ENCODE measurements around the gene PRR14.

The PRR14 gene

DNA sequence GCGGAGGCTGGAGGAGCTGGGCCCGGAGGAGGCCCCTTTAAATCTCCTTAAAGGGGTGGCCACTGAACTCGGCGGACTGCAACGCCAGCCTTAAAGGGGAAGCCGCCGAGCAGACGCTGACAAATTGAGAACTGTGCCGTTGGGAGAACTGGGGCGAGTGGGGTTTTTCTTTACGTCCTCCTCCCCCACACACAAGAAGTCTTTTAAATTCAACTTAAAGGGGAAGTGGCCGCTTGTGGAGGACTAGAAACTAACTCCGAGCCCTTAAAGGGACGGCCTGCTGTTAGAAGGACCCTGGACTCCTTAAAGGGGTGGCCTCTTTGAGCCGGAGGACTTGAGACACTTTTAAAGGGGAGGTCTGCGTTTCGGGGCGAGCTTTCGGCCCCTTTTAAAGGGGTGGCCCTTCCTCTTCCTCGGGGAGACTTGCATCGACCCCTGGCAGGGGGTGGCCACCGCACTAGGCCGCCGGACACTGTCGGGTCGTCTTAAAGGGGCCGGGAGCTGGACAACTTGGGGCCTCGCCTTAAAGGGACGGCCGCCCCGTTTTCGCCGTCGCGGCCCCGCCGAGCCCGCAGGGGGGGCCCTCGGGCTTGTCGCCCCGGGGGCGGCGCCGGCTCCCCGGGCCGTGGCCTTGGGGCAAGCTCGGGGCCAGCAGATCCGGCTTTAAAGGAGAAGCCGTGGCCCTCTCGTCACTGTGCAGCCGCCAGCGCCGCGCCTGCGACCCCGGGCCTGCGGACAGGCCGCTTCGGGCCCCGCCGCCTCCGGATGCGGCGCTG is 8.2 kb downstream of the PRR14 start:
- peak; percentile 87 to 93 for DNase-seq
- Histone ChIP-seq H3K36me3 (peaks cover 40 to 60% (median 58%) of the 10 kb centered on the region in 3 donors), H3K27ac (peak overlapping the region; percentile 97 to 99), H3K9me3 (no peaks in the 10 kb centered on the region), H3K4me3 (peak overlapping the region; percentile 79 to 83), H3K27me3 (no peaks in the 10 kb centered on the region), H3K4me1 (peaks cover 0 to 51% (median 44%) of the 10 kb centered on the region in 4 donors)
- TF ChIP-seq, protein P1, sequence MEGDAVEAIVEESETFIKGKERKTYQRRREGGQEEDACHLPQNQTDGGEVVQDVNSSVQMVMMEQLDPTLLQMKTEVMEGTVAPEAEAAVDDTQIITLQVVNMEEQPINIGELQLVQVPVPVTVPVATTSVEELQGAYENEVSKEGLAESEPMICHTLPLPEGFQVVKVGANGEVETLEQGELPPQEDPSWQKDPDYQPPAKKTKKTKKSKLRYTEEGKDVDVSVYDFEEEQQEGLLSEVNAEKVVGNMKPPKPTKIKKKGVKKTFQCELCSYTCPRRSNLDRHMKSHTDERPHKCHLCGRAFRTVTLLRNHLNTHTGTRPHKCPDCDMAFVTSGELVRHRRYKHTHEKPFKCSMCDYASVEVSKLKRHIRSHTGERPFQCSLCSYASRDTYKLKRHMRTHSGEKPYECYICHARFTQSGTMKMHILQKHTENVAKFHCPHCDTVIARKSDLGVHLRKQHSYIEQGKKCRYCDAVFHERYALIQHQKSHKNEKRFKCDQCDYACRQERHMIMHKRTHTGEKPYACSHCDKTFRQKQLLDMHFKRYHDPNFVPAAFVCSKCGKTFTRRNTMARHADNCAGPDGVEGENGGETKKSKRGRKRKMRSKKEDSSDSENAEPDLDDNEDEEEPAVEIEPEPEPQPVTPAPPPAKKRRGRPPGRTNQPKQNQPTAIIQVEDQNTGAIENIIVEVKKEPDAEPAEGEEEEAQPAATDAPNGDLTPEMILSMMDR (IDR thresholded peaks at IDR 0.05), result peak in 1 of 2 experiments; percentile 18
- intact Hi-C loops (cut with DNase I; ENCODE audit: low total_unique reads), result loop anchor here (2.0 kb wide), 1 partner anchor 40 kb away; the partner anchor contains the start of gene SRCAP

- peak overlapping the region; percentile 79 to 83 for H3K4me3 ChIP-seq
- H3K36me3 ChIP-seq, result peaks cover 40 to 60% (median 58%) of the 10 kb centered on the region in 3 donors
- H3K27ac ChIP-seq, result peak overlapping the region; percentile 97 to 99
- H3K9me3 ChIP-seq, result no peaks in the 10 kb centered on the region
- no peak for DNase-seq
- TF ChIP-seq, protein P1 (IDR thresholded peaks at IDR 0.05), result no peak
- peaks cover 0 to 54% (median 44%) of the 10 kb centered on the region in 4 donors for H3K4me1 ChIP-seq
- H3K27me3 ChIP-seq, result no peaks in the 10 kb centered on the region
- intact Hi-C loops (cut with DNase I; ENCODE audit: low total_unique reads), result loop anchor here (2.0 kb wide), 1 partner anchor 39 kb away; the partner anchor contains the start of gene SRCAP
These were observed 9.0 kb downstream of the PRR14 start for GRCh38 chr16:30659507-30660423.

DNA sequence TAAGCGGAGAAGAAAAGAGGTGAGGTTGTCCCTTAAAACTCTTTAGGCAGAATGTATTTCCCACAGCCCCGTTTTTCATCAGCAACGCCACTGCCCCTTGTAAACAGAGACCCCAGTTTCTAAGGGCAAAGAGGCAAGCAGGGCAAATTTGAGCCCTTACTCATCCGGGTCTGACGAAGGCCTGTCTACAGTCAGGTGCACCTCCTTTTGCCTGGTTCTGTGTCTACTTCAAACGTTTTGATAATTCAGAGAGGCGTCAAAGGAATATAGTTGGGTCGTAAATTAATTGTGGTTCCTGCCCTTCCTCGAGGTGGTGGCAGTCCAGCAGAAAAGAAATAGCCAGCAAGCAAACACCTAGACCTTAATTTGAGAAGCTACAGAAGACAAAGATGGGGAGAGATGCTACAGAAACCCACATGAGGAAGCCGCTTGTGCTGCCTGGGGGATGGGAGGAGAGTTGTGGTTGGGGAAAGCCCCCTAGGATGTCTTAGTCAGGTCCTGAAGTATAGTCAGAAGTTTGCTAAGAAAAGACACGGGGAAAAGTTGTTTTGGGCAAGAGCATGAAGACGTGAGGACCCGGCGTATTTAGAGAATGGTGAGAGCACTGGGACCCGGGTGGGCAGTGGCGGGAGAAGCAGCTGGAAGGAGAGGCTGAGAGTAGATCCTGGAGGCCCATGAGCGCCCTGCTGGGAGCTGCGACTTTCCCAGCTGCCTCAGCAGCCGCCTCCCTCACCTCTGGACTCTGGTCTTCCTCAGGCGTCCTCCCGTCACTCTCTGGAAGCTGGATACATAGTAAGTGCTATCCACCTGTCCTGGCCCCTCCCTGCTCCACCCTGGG is 9.9 kb downstream of the PRR14 start:
- no peaks in the 10 kb centered on the region for H3K27me3 ChIP-seq
- no peak for DNase-seq
- TF ChIP-seq, protein P1 (IDR thresholded peaks at IDR 0.05), result no peak
- no peaks in the 10 kb centered on the region for H3K9me3 ChIP-seq
- H3K36me3 ChIP-seq, result peaks cover 40 to 60% (median 58%) of the 10 kb centered on the region in 3 donors
- H3K4me3 ChIP-seq, result peak overlapping the region; percentile 79 to 83
- H3K4me1 ChIP-seq, result peaks cover 0 to 54% (median 44%) of the 10 kb centered on the region in 4 donors
- H3K27ac ChIP-seq, result peak overlapping the region; percentile 97 to 99
- intact Hi-C loops (cut with DNase I; ENCODE audit: low total_unique reads), result no loop called here

GRCh38 chr16:30662449-30662848 is 11.7 kb downstream of the PRR14 start:
- Histone ChIP-seq H3K4me1 (peaks cover 0 to 46% (median 35%) of the 10 kb centered on the region in 4 donors), H3K27me3 (no peaks in the 10 kb centered on the region), H3K4me3 (no peak overlapping the region), H3K36me3 (peaks cover 42 to 66% (median 64%) of the 10 kb centered on the region in 3 donors), H3K27ac (no peak overlapping the region), H3K9me3 (no peaks in the 10 kb centered on the region)
- intact Hi-C loops (cut with DNase I; ENCODE audit: low total_unique reads), result no loop called here
- TF ChIP-seq, protein P1 (IDR thresholded peaks at IDR 0.05), result no peak
- DNase-seq, result no peak

DNA sequence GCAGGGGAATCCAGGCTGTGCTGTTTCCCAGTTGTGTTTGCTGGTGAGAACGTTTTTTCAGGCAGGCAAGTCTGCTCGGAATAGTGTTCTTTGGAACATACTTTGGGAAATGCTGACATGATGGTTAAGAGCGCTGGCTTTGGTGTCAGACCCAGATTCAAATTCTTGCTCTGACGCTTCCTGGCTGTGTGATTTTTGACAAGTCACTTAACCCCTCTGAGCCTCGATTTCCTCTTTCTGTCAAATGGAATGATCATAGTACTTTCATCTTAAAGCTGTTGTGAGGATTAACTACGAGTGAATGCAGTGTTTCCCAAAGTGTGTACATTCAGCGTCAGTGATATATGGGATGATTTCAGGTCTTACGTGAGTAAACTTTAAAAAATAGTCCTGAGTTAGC is 12.3 kb downstream of the PRR14 start:
- Histone ChIP-seq H3K27me3 (no peaks in the 10 kb centered on the region), H3K27ac (no peak overlapping the region), H3K9me3 (no peaks in the 10 kb centered on the region), H3K36me3 (peaks cover 48 to 72% (median 70%) of the 10 kb centered on the region in 3 donors), H3K4me1 (peaks cover 0 to 46% (median 33%) of the 10 kb centered on the region in 4 donors), H3K4me3 (no peak overlapping the region)
- TF ChIP-seq, protein P1 (IDR thresholded peaks at IDR 0.05), result no peak
- no peak for DNase-seq
- intact Hi-C loops (cut with DNase I; ENCODE audit: low total_unique reads), result no loop called here
